GM12891 (cell line): ENCODE results near the gene PRPF6.

Source experiments
- DNase-seq: peaks from one replicate; pipeline ENCODE4 v3.0.0; 2011; ENCODE audit warnings: low spot score; ENCODE audit not compliant: insufficient read length
- FAIRE-seq: peaks from 2 replicates; lab custom pipeline; 2011; peaks lifted over from hg19 to GRCh38; lab: Jason Lieb, UNC
- PAX5 ChIP-seq: IDR thresholded peaks from 2 replicates; pipeline ENCODE4 v1.6.1; 2011; ENCODE audit warnings: low read length, moderate library complexity, mild to moderate bottlenecking; ENCODE audit not compliant: insufficient read depth, severe bottlenecking
- POLR2A ChIP-seq: IDR thresholded peaks from 2 replicates; pipeline ENCODE4 v1.6.1; 2011; ENCODE audit warnings: low read depth, low read length, control low read depth
- POLR2AphosphoS5 ChIP-seq: IDR thresholded peaks from 2 replicates; pipeline ENCODE4 v1.6.1; 2011; ENCODE audit warnings: low read depth, low read length, control low read depth
- POU2F2 ChIP-seq: IDR thresholded peaks from 2 replicates; pipeline ENCODE4 v1.6.1; 2011; ENCODE audit warnings: low read depth, mild to moderate bottlenecking, control low read depth, low read length, moderate library complexity
- SPI1 ChIP-seq: IDR thresholded peaks from 2 replicates; pipeline ENCODE4 v1.6.1; 2011; ENCODE audit warnings: low read depth, low read length, control low read depth
- TAF1 ChIP-seq: IDR thresholded peaks from 2 replicates; pipeline ENCODE4 v1.6.1; 2011; ENCODE audit warnings: low read depth, low read length, control low read depth

The PRPF6 gene

GRCh38 chr20:63953764-63954429 is 27.0 kb upstream of the PRPF6 start:
- DNase-seq = no peak
- no peak for FAIRE-seq
- TF ChIP-seq POU2F2 (no peak), POLR2AphosphoS5 (no peak), PAX5 (no peak), TAF1 (no peak), SPI1 (no peak), POLR2A (no peak)

GRCh38 chr20:63955281-63955826 is 25.6 kb upstream of the PRPF6 start:
- FAIRE-seq (no peak), DNase-seq (no peak)
- no peak for TF ChIP-seq SPI1
- TF ChIP-seq POLR2A = no peak; the same call in 1 of the 2 replicates
- no peak for TF ChIP-seq TAF1
- TF ChIP-seq POU2F2 = no peak
- no peak for TF ChIP-seq POLR2AphosphoS5
- no peak for TF ChIP-seq PAX5

- peak; percentile 97 for DNase-seq
- TF ChIP-seq SPI1 (no peak), PAX5 (no peak), POLR2A (peak; percentile 78), POU2F2 (no peak), TAF1 (peak; percentile 53), POLR2AphosphoS5 (peak; percentile 73; the same call in 1 of the 2 replicates)
- FAIRE-seq = peak; percentile 51
These were observed 24.9 kb upstream of the PRPF6 start, which contains the start of gene UCKL1 for GRCh38 chr20:63955827-63956663. TSS of gene UCKL1 (minus strand) at chr20:63956416. CDS start at chr20:63956372, 44 bp downstream.

GRCh38 chr20:63956664-63957003 is 24.3 kb upstream of the PRPF6 start:
- FAIRE-seq (no peak), DNase-seq (no peak)
- TF ChIP-seq TAF1 = no peak
- TF ChIP-seq POLR2A = no peak
- TF ChIP-seq PAX5 = no peak
- no peak for TF ChIP-seq POU2F2
- no peak for TF ChIP-seq SPI1
- no peak for TF ChIP-seq POLR2AphosphoS5

GRCh38 chr20:63957004-63957689 is 23.8 kb upstream of the PRPF6 start:
- DNase-seq (peak; percentile 74), FAIRE-seq (no peak)
- TF ChIP-seq POLR2AphosphoS5 (peak; percentile 32), TAF1 (no peak)

GRCh38 chr20:63957690-63958441 is 23.1 kb upstream of the PRPF6 start:
- FAIRE-seq = no peak

GRCh38 chr20:63958471-63958870 is 22.5 kb upstream of the PRPF6 start:
- no peak for FAIRE-seq
- TF ChIP-seq PAX5 (no peak), POU2F2 (no peak), POLR2AphosphoS5 (no peak), SPI1 (no peak), POLR2A (no peak), TAF1 (no peak)
- DNase-seq = no peak

More at GRCh38 chr20:63957690-63958441, 23.1 kb upstream of the PRPF6 start:
- TF ChIP-seq TAF1 (no peak), SPI1 (no peak), POLR2A (no peak), POLR2AphosphoS5 (no peak), POU2F2 (no peak), PAX5 (no peak)
- no peak for DNase-seq

GRCh38 chr20:63958964-63959698 is 21.8 kb upstream of the PRPF6 start:
- DNase-seq = no peak

More at GRCh38 chr20:63958964-63959698, 21.8 kb upstream of the PRPF6 start:
- no peak for TF ChIP-seq POLR2AphosphoS5
- no peak for TF ChIP-seq TAF1
- no peak for TF ChIP-seq PAX5
- no peak for TF ChIP-seq SPI1
- TF ChIP-seq POU2F2 = no peak
- no peak for TF ChIP-seq POLR2A
- no peak for FAIRE-seq
